ENCODE data around the gene NDUFA8. TPM values are rescaled to one million over a fixed set of nuclear protein-coding genes. Genes with fewer than 3 reads are reported as not detected.

Gene NDUFA8
- total RNA-seq, 2 donors from 2014 or later, result 40.7 to 58.2 TPM

DNA sequence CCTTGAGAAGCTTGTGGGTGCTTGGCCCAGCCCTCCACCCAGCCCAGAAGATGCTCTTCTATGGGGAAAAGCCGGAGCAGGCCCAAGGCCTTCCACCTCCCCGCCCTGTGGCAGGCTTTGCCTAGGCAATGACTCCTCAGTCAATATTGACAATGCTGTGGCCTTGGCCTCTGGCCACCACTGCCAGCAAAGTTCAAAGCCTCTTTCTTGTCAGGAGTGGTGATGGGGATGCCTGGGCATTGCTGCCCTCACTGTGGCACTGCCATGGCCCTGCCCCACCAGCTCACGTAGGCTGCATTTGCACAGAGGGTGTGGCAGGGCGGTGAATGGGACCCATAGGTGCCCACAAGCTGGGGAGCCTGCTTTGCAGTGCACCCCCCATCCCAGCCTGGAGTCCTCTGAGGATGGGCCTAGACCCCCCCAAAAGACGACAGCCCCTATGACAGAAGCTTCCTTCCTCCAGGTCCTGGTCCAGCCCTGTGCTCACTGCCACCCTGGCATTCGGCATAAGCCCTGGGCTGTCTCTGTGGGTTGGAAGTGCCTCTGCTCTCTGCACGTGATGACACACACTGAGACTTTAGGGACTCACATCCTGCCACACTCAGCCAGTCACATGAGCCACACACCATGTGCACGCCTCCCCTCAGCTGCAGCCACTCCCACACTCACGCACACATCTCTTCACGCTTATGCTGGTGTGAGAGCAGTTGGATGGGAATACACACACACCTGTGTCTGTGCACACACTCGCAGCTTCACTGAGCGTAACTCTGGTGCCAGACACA is 31.2 kb upstream of the NDUFA8 start:
- peak in 1 of 2 donors; percentile 71 for ATAC-seq
- no peak overlapping the region for H3K27ac Mint-ChIP-seq
- DNase-seq (ENCODE audit: low spot score in 2 of 2), result no peak
- no peaks in the 10 kb centered on the region for H3K36me3 Mint-ChIP-seq
- H3K9me3 Mint-ChIP-seq, result no peaks in the 10 kb centered on the region

DNA sequence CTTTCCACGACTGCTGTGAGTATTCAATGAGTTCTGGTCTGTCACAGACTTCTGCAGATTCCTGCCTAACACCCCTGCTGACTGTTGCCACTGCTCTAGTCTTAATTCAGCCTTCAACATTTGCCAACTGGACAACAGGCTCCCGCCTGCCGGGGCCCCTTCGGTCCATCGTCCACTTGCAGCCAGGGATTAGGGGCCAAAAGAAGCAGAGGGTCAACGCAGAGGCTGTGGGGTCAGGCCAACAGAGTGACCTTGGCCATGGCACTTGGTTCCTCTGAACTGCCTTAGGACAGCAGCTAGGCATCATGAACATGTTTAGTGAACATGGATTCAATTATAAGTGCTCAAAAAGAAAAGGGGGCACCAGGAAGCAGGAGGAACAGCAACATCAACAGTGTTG is 28.8 kb upstream of the NDUFA8 start:
- Mint-ChIP-seq H3K9me3 (no peaks in the 10 kb centered on the region), H3K36me3 (no peaks in the 10 kb centered on the region), H3K27ac (peak overlapping the region in 1 of 2 donors; percentile 14)
- DNase-seq (ENCODE audit: low spot score in 2 of 2) (no peak), ATAC-seq (no peak)

DNA sequence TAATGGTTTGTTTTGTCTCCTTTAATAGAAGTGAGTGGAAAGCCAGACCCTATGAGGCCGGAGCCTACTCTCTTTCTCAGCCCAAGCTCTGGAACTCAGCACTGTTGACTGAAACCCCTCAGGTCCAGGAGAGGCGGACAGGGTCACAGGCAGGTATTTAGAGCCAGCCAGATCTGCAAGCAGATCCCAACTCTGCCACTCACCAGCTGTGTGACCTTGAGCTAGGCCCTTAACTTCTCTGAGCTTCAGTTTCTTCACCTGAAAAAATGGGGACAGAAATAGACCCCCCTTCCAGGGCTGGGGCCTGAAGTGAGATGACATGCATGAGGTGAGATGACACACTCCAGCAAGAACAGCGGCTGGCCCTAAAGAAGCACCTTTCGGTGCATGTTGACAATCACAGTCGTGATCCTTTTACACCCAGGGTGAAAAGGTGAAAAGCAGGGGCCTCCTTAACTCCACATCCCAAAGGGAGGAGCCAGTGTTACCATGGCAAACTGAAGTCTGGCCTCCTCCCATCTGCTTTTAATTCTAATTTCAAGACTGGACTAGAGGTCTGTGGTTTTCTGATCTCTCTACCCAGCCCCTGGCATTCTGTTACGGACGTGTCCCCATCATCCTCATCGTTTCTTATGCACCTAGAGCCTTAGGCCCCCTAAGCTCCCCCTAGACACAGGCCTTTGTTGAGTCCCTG is 27.3 kb upstream of the NDUFA8 start:
- ATAC-seq (no peak), DNase-seq (ENCODE audit: low spot score in 2 of 2) (no peak)
- Mint-ChIP-seq H3K36me3 (no peaks in the 10 kb centered on the region), H3K27ac (no peak overlapping the region), H3K9me3 (no peaks in the 10 kb centered on the region)

DNA sequence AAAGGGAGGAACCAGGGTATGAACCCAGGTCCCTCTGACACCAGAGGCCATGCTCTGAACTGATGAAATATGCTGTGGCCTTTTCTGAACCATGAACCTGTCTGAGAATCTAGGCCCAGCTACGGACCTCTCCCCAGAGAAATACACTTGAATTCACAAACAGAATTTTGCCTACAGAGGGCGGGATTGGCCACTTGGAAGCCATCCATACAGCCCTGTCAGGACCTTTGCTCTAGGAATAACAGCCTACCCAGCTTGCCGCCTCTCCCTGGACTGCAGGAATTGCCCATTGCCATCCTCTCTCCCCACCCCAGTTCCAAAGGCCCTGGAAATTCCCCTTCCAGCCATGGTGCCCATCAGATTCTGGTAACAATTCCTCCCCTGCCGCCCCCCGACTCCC is 26.7 kb upstream of the NDUFA8 start:
- Mint-ChIP-seq H3K9me3 (no peaks in the 10 kb centered on the region), H3K27ac (no peak overlapping the region), H3K36me3 (no peaks in the 10 kb centered on the region)
- DNase-seq (ENCODE audit: low spot score in 2 of 2) (no peak), ATAC-seq (no peak)

DNA sequence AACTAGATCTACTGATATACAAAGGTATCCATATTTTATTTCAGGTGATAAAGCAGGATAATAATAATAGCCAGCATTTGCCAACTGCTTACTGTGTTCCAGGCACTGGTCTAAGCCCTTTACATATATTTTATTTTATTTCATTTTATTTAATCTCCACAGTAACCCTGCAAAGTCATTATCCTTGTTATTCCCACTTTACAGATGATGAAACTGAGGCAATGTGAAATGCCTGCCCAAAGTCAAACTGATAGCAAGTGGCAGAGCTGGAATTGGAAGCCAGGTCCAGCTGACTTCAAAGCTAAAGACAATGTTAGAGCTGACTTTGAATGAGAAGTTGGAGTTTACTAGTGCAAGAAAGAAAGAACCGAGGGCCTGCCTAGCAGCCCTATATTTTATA is 25.0 kb upstream of the NDUFA8 start:
- no peaks in the 10 kb centered on the region for H3K36me3 Mint-ChIP-seq
- ATAC-seq, result no peak
- H3K9me3 Mint-ChIP-seq, result no peaks in the 10 kb centered on the region
- DNase-seq (ENCODE audit: low spot score in 2 of 2), result no peak
- H3K27ac Mint-ChIP-seq, result no peak overlapping the region

DNA sequence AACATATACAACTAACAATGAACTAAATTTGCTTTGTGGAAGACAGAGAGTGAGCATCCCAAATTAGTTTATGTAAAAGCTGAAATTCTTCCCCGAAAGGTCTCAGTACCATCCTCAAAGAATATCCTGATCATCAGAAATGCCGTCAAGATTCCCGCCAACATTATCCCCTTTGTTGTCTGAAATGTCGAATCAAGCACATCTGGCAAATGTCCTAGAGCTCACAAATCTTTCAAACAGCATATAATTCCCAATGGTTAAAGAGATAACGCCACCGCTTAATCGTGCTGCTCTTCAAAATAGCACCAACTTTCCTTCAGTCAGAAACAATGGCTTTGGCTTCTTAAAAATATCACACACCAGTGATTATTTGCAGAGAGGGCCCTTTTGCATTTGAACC is 23.9 kb upstream of the NDUFA8 start:
- Mint-ChIP-seq H3K27ac (no peak overlapping the region), H3K9me3 (no peaks in the 10 kb centered on the region), H3K36me3 (no peaks in the 10 kb centered on the region)
- DNase-seq (ENCODE audit: low spot score in 2 of 2) (no peak), ATAC-seq (no peak)

DNA sequence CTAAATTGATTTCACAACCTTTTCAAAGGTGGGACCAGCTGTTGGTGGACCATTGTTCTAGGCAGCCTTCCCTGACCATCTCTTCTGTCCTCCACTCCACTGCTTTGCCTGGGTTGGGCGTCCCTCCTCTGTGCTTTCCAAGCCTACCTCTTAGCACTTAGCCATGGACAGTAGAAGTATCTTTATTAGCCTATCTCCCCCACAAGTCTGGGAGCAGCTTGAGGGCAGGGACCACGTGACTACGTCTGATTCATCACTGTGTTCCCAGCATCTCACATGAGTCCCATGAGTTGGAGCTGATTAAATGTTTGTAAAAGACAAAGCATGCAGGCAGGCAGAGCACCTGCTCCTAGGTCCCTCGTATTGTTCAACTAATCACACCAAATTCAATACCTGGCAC is 21.1 kb upstream of the NDUFA8 start:
- no peak for DNase-seq (ENCODE audit: low spot score in 2 of 2)
- H3K36me3 Mint-ChIP-seq, result no peaks in the 10 kb centered on the region
- no peak overlapping the region for H3K27ac Mint-ChIP-seq
- ATAC-seq, result no peak
- H3K9me3 Mint-ChIP-seq, result no peaks in the 10 kb centered on the region

DNA sequence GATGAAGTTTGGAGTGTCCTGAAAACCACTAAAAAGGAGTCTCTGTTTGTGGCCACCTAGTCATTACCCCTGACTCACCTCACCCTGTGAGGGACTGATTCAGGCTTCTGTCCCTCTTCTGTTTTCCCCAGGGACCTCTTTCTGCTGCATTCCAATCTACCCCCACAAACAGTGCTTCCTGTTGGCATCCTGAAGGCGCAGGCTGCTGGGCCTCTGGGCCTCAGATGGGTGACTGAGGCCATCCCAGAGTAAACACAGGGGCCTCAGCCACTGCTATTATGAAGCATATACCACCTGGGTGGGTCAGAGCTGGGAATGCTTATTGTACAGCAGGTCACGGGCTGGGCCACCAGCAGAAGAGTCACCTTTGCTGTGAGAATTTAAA is 20.1 kb upstream of the NDUFA8 start:
- ATAC-seq, result no peak
- no peak overlapping the region for H3K27ac Mint-ChIP-seq
- H3K9me3 Mint-ChIP-seq, result no peaks in the 10 kb centered on the region
- no peaks in the 10 kb centered on the region for H3K36me3 Mint-ChIP-seq
- DNase-seq (ENCODE audit: low spot score in 2 of 2), result no peak

DNA sequence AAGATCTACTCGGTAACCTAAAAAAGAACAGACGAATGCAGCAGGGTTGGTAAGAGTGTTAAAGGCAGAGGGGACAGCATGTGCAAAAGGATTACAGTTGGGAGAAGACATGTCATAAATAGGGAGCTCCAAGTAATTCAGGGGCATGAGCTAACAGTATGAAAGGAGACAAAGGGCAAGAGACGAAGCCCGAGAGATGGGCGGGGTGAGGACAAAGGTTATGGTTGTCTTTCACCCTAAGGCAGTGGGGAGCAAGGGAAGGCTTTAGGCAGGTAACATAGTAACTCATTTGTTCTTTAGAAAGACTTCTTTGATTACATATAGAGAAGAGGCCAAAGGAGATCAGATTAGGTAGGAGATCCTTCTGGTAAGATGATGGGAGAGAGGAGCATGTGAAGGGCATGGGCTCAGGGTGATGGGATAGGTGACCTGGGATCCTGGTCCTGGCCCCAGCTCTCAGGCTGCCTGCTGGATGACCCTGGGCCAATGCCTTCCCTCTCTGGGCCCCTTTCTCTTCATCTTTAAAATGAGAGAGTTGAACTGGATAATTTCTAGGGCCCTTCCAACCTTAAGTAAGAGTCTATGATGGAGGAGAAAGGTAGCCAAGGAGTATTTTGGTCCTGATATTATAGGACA is 19.6 kb upstream of the NDUFA8 start:
- H3K9me3 Mint-ChIP-seq, result no peaks in the 10 kb centered on the region
- H3K36me3 Mint-ChIP-seq, result no peaks in the 10 kb centered on the region
- ATAC-seq (no peak), DNase-seq (ENCODE audit: low spot score in 2 of 2) (no peak)
- no peak overlapping the region for H3K27ac Mint-ChIP-seq

DNA sequence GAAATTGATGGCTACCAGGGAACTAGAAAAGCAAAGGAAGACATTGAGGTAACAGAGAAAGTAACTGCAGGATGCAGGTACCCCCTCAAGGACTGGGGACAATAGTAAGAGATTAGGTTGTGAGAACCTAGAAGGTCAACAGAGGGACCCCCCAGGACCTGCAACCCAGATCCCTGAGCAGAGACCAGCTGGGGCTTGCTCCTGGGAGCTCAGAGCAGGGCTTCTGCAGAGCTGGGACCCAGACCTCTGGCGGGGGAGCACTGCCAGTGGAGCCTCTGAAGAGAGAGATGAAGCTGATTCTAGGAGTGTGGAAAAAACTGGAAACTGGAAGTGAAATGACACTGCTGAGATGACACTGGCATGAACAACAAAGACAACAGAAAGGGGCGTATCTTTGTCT is 17.3 kb upstream of the NDUFA8 start:
- H3K27ac Mint-ChIP-seq, result no peak overlapping the region
- no peak for ATAC-seq
- no peaks in the 10 kb centered on the region for H3K36me3 Mint-ChIP-seq
- no peaks in the 10 kb centered on the region for H3K9me3 Mint-ChIP-seq
- DNase-seq (ENCODE audit: low spot score in 2 of 2), result no peak

DNA sequence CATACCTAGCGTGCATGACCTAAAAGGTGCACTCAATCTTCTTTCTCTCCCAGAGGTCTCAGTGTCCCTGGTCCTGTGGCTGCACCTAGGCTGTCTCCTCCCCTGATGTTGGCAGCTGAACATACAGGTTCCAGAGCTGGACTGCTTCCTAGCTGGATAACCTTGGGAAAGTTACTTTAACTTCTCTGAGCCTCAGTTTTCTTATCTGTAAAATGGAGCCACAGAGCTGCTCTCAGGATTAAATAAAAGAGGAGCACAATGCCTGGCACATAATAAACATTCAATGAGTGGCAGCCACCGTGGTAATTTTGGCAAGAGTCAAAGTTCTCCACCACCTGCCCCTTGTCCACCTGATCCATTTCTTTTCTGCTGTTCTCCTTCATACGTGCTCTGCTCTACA is 14.1 kb upstream of the NDUFA8 start:
- no peaks in the 10 kb centered on the region for H3K36me3 Mint-ChIP-seq
- H3K27ac Mint-ChIP-seq, result no peak overlapping the region
- no peak for DNase-seq (ENCODE audit: low spot score in 2 of 2)
- no peak for ATAC-seq
- H3K9me3 Mint-ChIP-seq, result no peaks in the 10 kb centered on the region

DNA sequence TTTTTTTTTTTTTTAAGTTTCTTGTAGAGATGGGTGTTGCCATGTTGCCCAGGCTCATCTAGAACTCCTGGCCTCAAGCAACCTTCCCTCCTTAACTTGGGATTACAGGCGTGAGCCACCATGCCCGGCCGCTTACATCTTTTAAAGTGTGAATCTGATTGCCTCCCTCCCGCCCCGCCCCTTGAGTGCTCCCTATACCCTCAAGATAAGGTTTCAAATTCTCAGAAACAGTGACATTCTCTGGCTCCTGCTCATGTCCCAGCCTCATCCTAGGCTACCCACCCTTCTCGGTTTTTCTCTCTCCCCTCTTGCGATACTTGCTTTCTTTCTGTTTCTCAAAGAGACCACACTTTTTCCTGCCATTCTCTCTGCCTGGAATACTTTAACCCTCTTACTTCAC is 12.6 kb upstream of the NDUFA8 start:
- DNase-seq (ENCODE audit: low spot score in 2 of 2), result no peak
- H3K36me3 Mint-ChIP-seq, result no peaks in the 10 kb centered on the region
- H3K9me3 Mint-ChIP-seq, result no peaks in the 10 kb centered on the region

DNA sequence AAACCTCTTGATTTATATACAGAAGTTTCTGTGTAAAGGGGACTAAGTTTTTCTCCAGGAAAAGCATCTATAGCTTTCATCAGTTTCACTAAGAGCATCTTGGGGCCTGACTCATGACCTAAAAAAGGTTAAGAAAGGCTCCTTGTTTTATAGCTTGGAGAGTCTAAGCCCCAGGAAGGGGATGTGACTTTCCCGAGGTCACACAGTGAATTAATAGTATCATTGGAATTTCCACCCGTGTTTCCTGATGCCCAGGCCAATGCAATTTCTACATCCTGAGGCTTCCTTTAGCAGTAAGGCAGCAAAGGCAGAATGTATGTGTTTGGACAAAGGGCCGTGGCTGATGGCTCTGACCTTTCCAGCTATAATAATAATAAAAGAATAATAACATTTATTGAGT is 8.8 kb upstream of the NDUFA8 start:
- Mint-ChIP-seq H3K36me3 (no peaks in the 10 kb centered on the region), H3K27ac (no peak overlapping the region), H3K9me3 (no peaks in the 10 kb centered on the region)
- no peak for ATAC-seq
- DNase-seq (ENCODE audit: low spot score in 2 of 2), result no peak

More for the DNA sequence above, 12.6 kb upstream of the NDUFA8 start:
- ATAC-seq, result no peak
- no peak overlapping the region for H3K27ac Mint-ChIP-seq

DNA sequence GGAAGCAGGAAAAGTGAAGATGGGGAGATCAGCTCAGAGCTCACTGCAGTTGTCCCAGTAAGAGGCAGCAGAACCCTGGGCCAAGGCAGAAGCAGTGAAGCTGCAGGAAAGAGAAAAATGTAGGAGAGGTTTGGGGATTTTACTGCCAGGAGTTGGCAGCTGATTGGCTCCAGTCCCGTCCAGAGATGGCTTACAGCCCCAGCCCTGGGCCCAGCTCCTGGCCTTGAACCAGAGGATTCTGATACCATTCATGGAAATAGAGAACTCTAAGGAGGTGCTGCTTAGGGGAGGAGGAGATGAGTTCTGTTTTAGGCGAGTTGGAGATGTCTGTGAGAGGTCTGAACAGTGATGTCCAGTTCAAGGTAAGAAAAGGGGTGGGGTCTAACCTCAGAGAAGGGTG is 4.7 kb upstream of the NDUFA8 start:
- Mint-ChIP-seq H3K27ac (no peak overlapping the region), H3K36me3 (peaks cover 5 to 12% of the 10 kb centered on the region in 2 donors), H3K9me3 (no peaks in the 10 kb centered on the region)
- ATAC-seq (no peak), DNase-seq (ENCODE audit: low spot score in 2 of 2) (no peak)

DNA sequence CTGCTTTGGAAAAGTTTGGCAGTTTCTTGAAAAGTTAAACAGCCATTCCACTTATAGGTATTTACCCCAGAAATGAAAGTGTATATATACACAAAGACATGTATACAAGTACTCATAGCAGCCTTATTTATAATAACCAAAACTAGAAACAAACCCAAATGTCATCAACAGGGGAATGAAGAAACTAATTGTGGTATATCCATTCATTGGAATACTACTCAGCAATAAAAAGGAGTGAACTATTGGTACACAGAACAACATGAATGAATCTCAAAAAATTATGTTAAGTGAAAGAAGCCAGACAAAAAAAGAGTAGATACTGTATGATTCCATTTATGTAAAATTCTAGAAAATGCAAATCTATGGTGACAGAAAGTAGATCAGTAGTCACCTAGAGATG is 2.8 kb upstream of the NDUFA8 start:
- H3K36me3 Mint-ChIP-seq, result peaks cover 9 to 17% of the 10 kb centered on the region in 2 donors
- DNase-seq (ENCODE audit: low spot score in 2 of 2) (no peak), ATAC-seq (no peak)
- no peak overlapping the region for H3K27ac Mint-ChIP-seq
- no peaks in the 10 kb centered on the region for H3K9me3 Mint-ChIP-seq

DNA sequence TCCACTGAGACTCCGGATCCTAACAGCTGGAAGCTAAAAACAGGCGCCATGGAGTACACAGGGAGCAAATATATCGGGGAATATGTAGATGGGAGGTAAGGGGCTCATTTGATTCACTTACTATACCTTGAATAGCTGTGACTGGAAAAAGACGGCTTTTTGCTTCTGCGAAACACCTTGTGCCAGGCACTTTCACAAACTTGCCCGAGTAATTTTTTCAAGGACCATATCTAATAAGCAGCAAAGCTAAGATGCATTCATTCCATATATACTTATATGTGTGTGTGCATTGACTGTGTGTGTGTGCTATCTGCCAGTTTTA is 307 bp upstream of the NDUFA8 start:
- DNase-seq (ENCODE audit: low spot score in 2 of 2) (no peak), ATAC-seq (no peak)
- Mint-ChIP-seq H3K36me3 (peaks cover 9 to 17% of the 10 kb centered on the region in 2 donors), H3K9me3 (no peaks in the 10 kb centered on the region), H3K27ac (peak overlapping the region; percentile 89 to 98)

DNA sequence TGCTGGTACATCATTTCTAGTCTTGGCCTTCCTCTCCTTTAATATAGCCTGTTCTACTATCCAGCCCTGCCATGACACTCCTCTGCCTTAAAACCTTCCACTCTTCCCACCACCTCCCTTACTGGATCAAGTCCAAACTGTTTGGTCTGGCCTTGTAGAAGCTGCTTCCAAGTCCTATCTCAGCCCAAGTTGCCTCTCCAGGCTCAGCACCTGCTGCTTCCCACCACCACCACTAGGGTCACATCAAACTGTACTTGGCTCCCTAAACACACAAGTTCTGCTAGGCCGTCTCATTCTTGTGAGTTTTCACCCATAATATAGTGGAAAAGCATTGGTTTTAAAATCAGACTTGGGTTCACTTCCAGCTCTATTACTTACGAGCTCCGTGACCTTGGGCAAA is 1.4 kb downstream of the NDUFA8 start:
- ATAC-seq (no peak), DNase-seq (ENCODE audit: low spot score in 2 of 2) (peak in 1 of 2 donors; percentile 27)
- Mint-ChIP-seq H3K27ac (no peak overlapping the region), H3K36me3 (peaks cover 9 to 17% of the 10 kb centered on the region in 2 donors), H3K9me3 (no peaks in the 10 kb centered on the region)

DNA sequence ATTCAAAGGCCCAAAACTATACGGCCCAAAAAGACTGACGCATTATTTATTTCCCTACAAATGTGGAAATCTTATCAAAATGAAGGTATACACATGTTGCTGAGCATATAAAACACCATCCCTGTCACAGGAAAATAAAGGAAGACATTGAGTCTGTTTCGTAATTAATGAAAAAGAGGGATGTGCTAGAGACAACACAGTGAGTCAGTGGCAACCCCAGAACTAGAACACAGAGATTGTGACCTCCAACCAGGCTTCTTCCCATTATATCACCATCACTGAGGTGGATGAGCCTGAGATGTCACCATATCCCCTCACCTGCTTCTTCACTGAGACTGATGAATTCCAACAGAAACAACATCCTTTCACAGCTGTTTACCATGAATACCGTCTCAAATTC is 3.8 kb downstream of the NDUFA8 start:
- ATAC-seq (no peak), DNase-seq (ENCODE audit: low spot score in 2 of 2) (no peak)
- no peaks in the 10 kb centered on the region for H3K9me3 Mint-ChIP-seq
- peaks cover 9 to 11% of the 10 kb centered on the region in 2 donors for H3K36me3 Mint-ChIP-seq
- H3K27ac Mint-ChIP-seq, result no peak overlapping the region

All from activated naive CD4-positive, alpha-beta T cell treated with anti-CD3 and anti-CD28 coated beads, Interleukin-2, amount 50 U/mL, for 72 hours (primary cell).